ENCODE measurements around the gene RSAD2. TPM values are rescaled to one million over a fixed set of nuclear protein-coding genes. Genes with fewer than 3 reads are reported as not detected.

RSAD2 gene
- total RNA-seq, 1 donor from 2014 or later, result 1.0 TPM

GRCh38 chr2:6906165-6906741 is 28.7 kb downstream of the RSAD2 start:
- peaks cover 10% of the 10 kb centered on the region for H3K36me3 Mint-ChIP-seq (ENCODE audit: low read depth)
- no peak for DNase-seq (ENCODE audit: low read depth, low spot score)
- no peak overlapping the region for H3K4me3 Mint-ChIP-seq
- H3K27ac Mint-ChIP-seq (ENCODE audit: unreplicated experiment), result no peak overlapping the region
- no peaks in the 10 kb centered on the region for H3K4me1 Mint-ChIP-seq
- H3K9me3 Mint-ChIP-seq, result peaks cover 8% of the 10 kb centered on the region
- no peak for TF ChIP-seq CTCF (conservative IDR thresholded peaks at IDR 0.05)
- no peaks in the 10 kb centered on the region for H3K27me3 Mint-ChIP-seq (ENCODE audit: low read depth)

- Mint-ChIP-seq H3K4me1 (peaks cover 5% of the 10 kb centered on the region), H3K36me3 (ENCODE audit: low read depth) (peaks cover 2% of the 10 kb centered on the region), H3K9me3 (no peaks in the 10 kb centered on the region), H3K4me3 (no peak overlapping the region), H3K27me3 (ENCODE audit: low read depth) (no peaks in the 10 kb centered on the region), H3K27ac (ENCODE audit: unreplicated experiment) (no peak overlapping the region)
- no peak for DNase-seq (ENCODE audit: low read depth, low spot score)
- no peak for TF ChIP-seq CTCF (conservative IDR thresholded peaks at IDR 0.05)
Observed at GRCh38 chr2:6908291-6908690, 30.7 kb downstream of the RSAD2 start.

- no peak for TF ChIP-seq CTCF (conservative IDR thresholded peaks at IDR 0.05)
- no peaks in the 10 kb centered on the region for H3K9me3 Mint-ChIP-seq
- DNase-seq (ENCODE audit: low read depth, low spot score), result no peak
- H3K4me1 Mint-ChIP-seq, result peaks cover 6% of the 10 kb centered on the region
- H3K4me3 Mint-ChIP-seq, result no peak overlapping the region
- H3K27me3 Mint-ChIP-seq (ENCODE audit: low read depth), result no peaks in the 10 kb centered on the region
- H3K36me3 Mint-ChIP-seq (ENCODE audit: low read depth), result peaks cover 2% of the 10 kb centered on the region
- peak overlapping the region; percentile 17 for H3K27ac Mint-ChIP-seq (ENCODE audit: unreplicated experiment)
Observed at GRCh38 chr2:6909431-6910385, 32.1 kb downstream of the RSAD2 start.

- H3K27ac Mint-ChIP-seq (ENCODE audit: unreplicated experiment), result no peak overlapping the region
- no peaks in the 10 kb centered on the region for H3K27me3 Mint-ChIP-seq (ENCODE audit: low read depth)
- H3K4me3 Mint-ChIP-seq, result no peak overlapping the region
- no peaks in the 10 kb centered on the region for H3K9me3 Mint-ChIP-seq
- peaks cover 2% of the 10 kb centered on the region for H3K36me3 Mint-ChIP-seq (ENCODE audit: low read depth)
- DNase-seq (ENCODE audit: low read depth, low spot score), result no peak
- peaks cover 24% of the 10 kb centered on the region for H3K4me1 Mint-ChIP-seq
- TF ChIP-seq CTCF (conservative IDR thresholded peaks at IDR 0.05), result no peak
Observed at GRCh38 chr2:6911721-6912120, 34.1 kb downstream of the RSAD2 start.

GRCh38 chr2:6913415-6914157 is 36.0 kb downstream of the RSAD2 start:
- no peak for TF ChIP-seq CTCF (conservative IDR thresholded peaks at IDR 0.05)
- Mint-ChIP-seq H3K27me3 (ENCODE audit: low read depth) (no peaks in the 10 kb centered on the region), H3K4me3 (peak overlapping the region; percentile 58), H3K36me3 (ENCODE audit: low read depth) (no peaks in the 10 kb centered on the region), H3K27ac (ENCODE audit: unreplicated experiment) (no peak overlapping the region), H3K9me3 (no peaks in the 10 kb centered on the region), H3K4me1 (peaks cover 26% of the 10 kb centered on the region)
- DNase-seq (ENCODE audit: low read depth, low spot score), result no peak
